HCT116 (cell line): ENCODE results near the gene EIF4E3. TPM values are rescaled to one million over a fixed set of nuclear protein-coding genes. Genes with fewer than 3 reads are reported as not detected.
A peak's percentile ranks its signal among the peaks of the same experiment; 100 is the strongest.

Experiments used
- ATAC-seq: fragments of 200-7000 bp; cut with Tn5 transposase; 2 replicates; pipeline ENCODE4 v1.9.1; 2020; ENCODE audit warnings: mild to moderate bottlenecking, moderate library complexity
- BruUV-seq: library from RNA; stranded (reverse); fragments of 400-500 nt; replicated peaks from 2 replicates; lab custom pipeline; 2021; lab: Mats Ljungman, UMichigan
- CTCF ChIA-PET: fragments of 300-600 bp; sonication (Branson Sonifier 250); formaldehyde crosslinking; loops from one replicate; lab custom pipeline; 2021; ENCODE audit warnings: antibody characterized with exemption; lab: Charles Lee
- POLR2A ChIA-PET: fragments of 300-600, 350-600 bp; sonication (Branson Sonifier 250); formaldehyde crosslinking; loops from one replicate; lab custom pipeline; 2021; ENCODE audit warnings: antibody characterized with exemption; lab: Charles Lee
- RAD21 ChIA-PET, 2 experiments: fragments of 300-600 bp; sonication (Branson Sonifier 250); formaldehyde crosslinking; loops; one replicate each; lab custom pipeline; 2023; ENCODE audit warnings: low total read pairs in 2 of 2; ENCODE audit not compliant: uncharacterized antibody in 2 of 2, unreplicated experiment in 2 of 2, low non-redundant PET in 1 of 2; lab: Charles Lee
- DNase-seq: peaks from one replicate; pipeline ENCODE4 v3.0.0-alpha.2; 2010; ENCODE audit warnings: low read depth, low spot score
- H2AFZ ChIP-seq: fragments of 200-600 bp; shearing (Covaris generic), sonication (generic); 2 replicates; pipeline ENCODE4 v1.6.1; 2017; ENCODE audit warnings: low read depth, mixed run types, mixed read lengths, antibody characterized with exemption, low read length; ENCODE audit not compliant: poor library complexity, severe bottlenecking
- H3K27ac ChIP-seq: 2 replicates; pipeline ENCODE4 v1.5.1; 2012; ENCODE audit warnings: low read depth, low read length
- H3K27me3 ChIP-seq: fragments of 200-600 bp; sonication (generic); 2 replicates; pipeline ENCODE4 v1.6.1; 2016; ENCODE audit warnings: mixed run types, low read length, mixed read lengths; ENCODE audit not compliant: insufficient read depth
- H3K36me3 ChIP-seq, 2 experiments: fragments of 200-500 bp in 1 of 2; fragments of 200-600 bp in 1 of 2; sonication (Bioruptor generic) in 1 of 2; sonication (generic) in 1 of 2; 2 replicates each; pipeline versions ENCODE4 v1.5.1 to v1.6.1; 2014 to 2016; ENCODE audit warnings: low read length in 2 of 2, inconsistent platforms in 1 of 2, mixed read lengths in 1 of 2, mixed run types in 1 of 2; ENCODE audit not compliant: insufficient read depth in 2 of 2, control insufficient read depth in 1 of 2
- H3K4me1 ChIP-seq, 2 experiments: fragments of 200-600 bp in 1 of 2; sonication (generic) in 1 of 2; 2 replicates each; pipeline versions ENCODE4 v1.5.1 to v1.6.1; 2012 to 2017; ENCODE audit warnings: low read length in 2 of 2, inconsistent platforms in 1 of 2, mild to moderate bottlenecking in 1 of 2, mixed read lengths in 1 of 2, mixed run types in 1 of 2, moderate library complexity in 1 of 2; ENCODE audit not compliant: insufficient read depth in 2 of 2, control insufficient read depth in 1 of 2
- H3K4me2 ChIP-seq: fragments of 200-600 bp; sonication (generic); 2 replicates; pipeline ENCODE4 v1.6.1; 2017; ENCODE audit warnings: mixed run types, low read length, mixed read lengths
- H3K4me3 ChIP-seq, 2 experiments: fragments of 200-600 bp in 1 of 2; sonication (generic) in 1 of 2; replicated peaks in 1 of 2; 2 replicates each; pipeline ENCODE4 v1.5.1; 2011 to 2016; ENCODE audit warnings: low read length in 2 of 2, control low read depth in 1 of 2, low read depth in 1 of 2, mild to moderate bottlenecking in 1 of 2, mixed read lengths in 1 of 2, mixed run types in 1 of 2
- H3K79me2 ChIP-seq: fragments of 200-600 bp; sonication (generic); 2 replicates; pipeline ENCODE4 v1.6.1; 2017; ENCODE audit warnings: mild to moderate bottlenecking, mixed run types, low read length, moderate library complexity, mixed read lengths; ENCODE audit not compliant: insufficient read depth
- H3K9ac ChIP-seq: fragments of 200-600 bp; sonication (generic); 2 replicates; pipeline ENCODE4 v1.6.1; 2016; ENCODE audit warnings: low read length, mixed read lengths
- H3K9me2 ChIP-seq: fragments of 200-600 bp; sonication (generic), shearing (Covaris generic); 2 replicates; pipeline ENCODE4 v1.6.1; 2017; ENCODE audit warnings: mixed run types, mild to moderate bottlenecking, moderate library complexity; ENCODE audit not compliant: insufficient read depth
- H3K9me3 ChIP-seq, 2 experiments: fragments of 200-500 bp in 1 of 2; fragments of 200-600 bp in 1 of 2; sonication (Bioruptor generic) in 1 of 2; sonication (generic) in 1 of 2; 2 replicates each; pipeline ENCODE4 v1.6.1; 2014 to 2017; ENCODE audit warnings: low read length in 2 of 2, mixed read lengths in 2 of 2, inconsistent platforms in 1 of 2, low read depth in 1 of 2, mild to moderate bottlenecking in 1 of 2, mixed run types in 1 of 2, moderate library complexity in 1 of 2; ENCODE audit not compliant: control insufficient read depth in 1 of 2, insufficient read depth in 1 of 2
- H4K20me1 ChIP-seq: fragments of 200-600 bp; sonication (generic), shearing (Covaris generic); 2 replicates; pipeline ENCODE4 v1.6.1; 2017; ENCODE audit warnings: mixed run types, mild to moderate bottlenecking, moderate library complexity; ENCODE audit not compliant: insufficient read depth
- CTCF ChIP-seq, 3 experiments: fragments of 200-600 bp in 1 of 3; sonication (generic) in 1 of 3; IDR thresholded peaks in 2 of 3; conservative IDR thresholded peaks in 1 of 3; 2 replicates each; pipeline ENCODE4 v1.5.1; 2012 to 2017; ENCODE audit warnings: low read depth in 2 of 3, low read length in 2 of 3, antibody characterized with exemption in 1 of 3, borderline replicate concordance in 1 of 3, control low read depth in 1 of 3, mild to moderate bottlenecking in 1 of 3, mixed read lengths in 1 of 3, mixed run types in 1 of 3, moderate library complexity in 1 of 3; ENCODE audit not compliant: insufficient read depth in 1 of 3
- EZH2phosphoT487 ChIP-seq: fragments of 200-600 bp; IDR thresholded peaks from 2 replicates; pipeline ENCODE4 v1.6.1; 2018; ENCODE audit warnings: antibody characterized with exemption, borderline replicate concordance
- FOSL1 ChIP-seq: IDR thresholded peaks from 2 replicates; pipeline ENCODE4 v1.6.1; 2012; ENCODE audit warnings: low read depth
- TCF7L2 ChIP-seq: IDR thresholded peaks from 2 replicates; pipeline ENCODE4 v1.7.0; 2011; ENCODE audit warnings: borderline replicate concordance, inconsistent platforms; ENCODE audit not compliant: insufficient read depth, insufficient read length; ENCODE audit errors: extremely low read depth
- intact Hi-C: fragments of 100-400 bp; cut with micrococcal nuclease; formaldehyde crosslinking; loops from 2 replicates; pipeline ENCODE4 v1.10.0; 2022
- total RNA-seq: library from RNA; stranded (reverse); gene quantifications from one replicate; pipeline ENCODE4 v1.2.1, GENCODE V29; 2021; ENCODE audit not compliant: unreplicated experiment
- TF ChIP-seq, protein P1 (sequence below): IDR thresholded peaks from 2 replicates; pipeline ENCODE4 v1.6.1; 2012; ENCODE audit warnings: low read depth
- TF ChIP-seq, protein P2 (sequence below): IDR thresholded peaks from 2 replicates; pipeline ENCODE4 v1.6.1; 2011; ENCODE audit warnings: mild to moderate bottlenecking, low read length, moderate library complexity; ENCODE audit not compliant: insufficient replicate concordance; ENCODE audit errors: extremely low read depth

EIF4E3 gene
- total RNA-seq, 1 experiment from 2014 or later = 6.0 TPM

DNA sequence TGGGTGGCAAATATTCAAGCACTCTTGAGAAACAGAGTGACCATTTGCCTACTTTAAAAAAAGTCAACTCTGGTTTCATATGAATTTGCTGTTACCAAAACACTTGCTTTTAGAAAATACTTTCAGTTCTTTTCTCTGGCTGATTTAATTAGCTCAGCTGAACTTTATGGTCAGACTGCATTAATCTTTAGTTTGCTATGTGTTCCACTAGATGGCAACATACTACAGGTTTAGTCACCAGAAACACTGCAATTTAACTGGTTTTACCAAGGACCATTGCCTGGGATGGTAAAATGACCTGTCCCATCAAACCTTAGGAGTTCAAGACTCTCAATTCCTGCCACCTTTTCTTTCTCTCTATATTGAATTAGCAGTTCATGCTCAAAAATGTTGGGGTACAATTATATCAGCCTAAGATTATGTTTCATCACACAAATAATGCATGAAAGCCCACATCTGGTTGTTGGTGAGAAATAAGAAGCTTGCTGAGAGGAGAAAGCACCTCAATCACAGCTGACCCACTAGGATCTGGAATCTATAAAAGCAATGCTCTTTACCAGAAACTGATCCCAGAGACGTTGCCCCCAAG, 14.2 kb downstream of the EIF4E3 start (continued):
- peak; percentile 47 to 70 (median 48); a peak in 5 of 6 replicates for TF ChIP-seq CTCF (IDR thresholded peaks at IDR 0.05 in 2 of 3, conservative IDR thresholded peaks at IDR 0.05 in 1 of 3; ENCODE audit: borderline replicate concordance in 1 of 3, insufficient read depth in 1 of 3, low read depth in 2 of 3, low read length in 2 of 3)
- TF ChIP-seq EZH2phosphoT487 = no peak
- TF ChIP-seq FOSL1 = no peak

- Histone ChIP-seq H3K9me2 (no peaks in the 10 kb centered on the region), H3K4me3 (no peak overlapping the region), H4K20me1 (no peaks in the 10 kb centered on the region), H2AFZ (no peak overlapping the region), H3K79me2 (no peaks in the 10 kb centered on the region), H3K36me3 (no peaks in the 10 kb centered on the region)
- ATAC-seq (no peak), DNase-seq (no peak)
- no peak for TF ChIP-seq TCF7L2
- TF ChIP-seq, protein P1, sequence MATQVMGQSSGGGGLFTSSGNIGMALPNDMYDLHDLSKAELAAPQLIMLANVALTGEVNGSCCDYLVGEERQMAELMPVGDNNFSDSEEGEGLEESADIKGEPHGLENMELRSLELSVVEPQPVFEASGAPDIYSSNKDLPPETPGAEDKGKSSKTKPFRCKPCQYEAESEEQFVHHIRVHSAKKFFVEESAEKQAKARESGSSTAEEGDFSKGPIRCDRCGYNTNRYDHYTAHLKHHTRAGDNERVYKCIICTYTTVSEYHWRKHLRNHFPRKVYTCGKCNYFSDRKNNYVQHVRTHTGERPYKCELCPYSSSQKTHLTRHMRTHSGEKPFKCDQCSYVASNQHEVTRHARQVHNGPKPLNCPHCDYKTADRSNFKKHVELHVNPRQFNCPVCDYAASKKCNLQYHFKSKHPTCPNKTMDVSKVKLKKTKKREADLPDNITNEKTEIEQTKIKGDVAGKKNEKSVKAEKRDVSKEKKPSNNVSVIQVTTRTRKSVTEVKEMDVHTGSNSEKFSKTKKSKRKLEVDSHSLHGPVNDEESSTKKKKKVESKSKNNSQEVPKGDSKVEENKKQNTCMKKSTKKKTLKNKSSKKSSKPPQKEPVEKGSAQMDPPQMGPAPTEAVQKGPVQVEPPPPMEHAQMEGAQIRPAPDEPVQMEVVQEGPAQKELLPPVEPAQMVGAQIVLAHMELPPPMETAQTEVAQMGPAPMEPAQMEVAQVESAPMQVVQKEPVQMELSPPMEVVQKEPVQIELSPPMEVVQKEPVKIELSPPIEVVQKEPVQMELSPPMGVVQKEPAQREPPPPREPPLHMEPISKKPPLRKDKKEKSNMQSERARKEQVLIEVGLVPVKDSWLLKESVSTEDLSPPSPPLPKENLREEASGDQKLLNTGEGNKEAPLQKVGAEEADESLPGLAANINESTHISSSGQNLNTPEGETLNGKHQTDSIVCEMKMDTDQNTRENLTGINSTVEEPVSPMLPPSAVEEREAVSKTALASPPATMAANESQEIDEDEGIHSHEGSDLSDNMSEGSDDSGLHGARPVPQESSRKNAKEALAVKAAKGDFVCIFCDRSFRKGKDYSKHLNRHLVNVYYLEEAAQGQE = no peak
- TF ChIP-seq, protein P2, sequence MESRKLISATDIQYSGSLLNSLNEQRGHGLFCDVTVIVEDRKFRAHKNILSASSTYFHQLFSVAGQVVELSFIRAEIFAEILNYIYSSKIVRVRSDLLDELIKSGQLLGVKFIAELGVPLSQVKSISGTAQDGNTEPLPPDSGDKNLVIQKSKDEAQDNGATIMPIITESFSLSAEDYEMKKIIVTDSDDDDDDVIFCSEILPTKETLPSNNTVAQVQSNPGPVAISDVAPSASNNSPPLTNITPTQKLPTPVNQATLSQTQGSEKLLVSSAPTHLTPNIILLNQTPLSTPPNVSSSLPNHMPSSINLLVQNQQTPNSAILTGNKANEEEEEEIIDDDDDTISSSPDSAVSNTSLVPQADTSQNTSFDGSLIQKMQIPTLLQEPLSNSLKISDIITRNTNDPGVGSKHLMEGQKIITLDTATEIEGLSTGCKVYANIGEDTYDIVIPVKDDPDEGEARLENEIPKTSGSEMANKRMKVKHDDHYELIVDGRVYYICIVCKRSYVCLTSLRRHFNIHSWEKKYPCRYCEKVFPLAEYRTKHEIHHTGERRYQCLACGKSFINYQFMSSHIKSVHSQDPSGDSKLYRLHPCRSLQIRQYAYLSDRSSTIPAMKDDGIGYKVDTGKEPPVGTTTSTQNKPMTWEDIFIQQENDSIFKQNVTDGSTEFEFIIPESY = no peak
- TF ChIP-seq, all 23 proteins: peak for 0
- RAD21 ChIA-PET = no interaction called here
- intact Hi-C loops = loop anchor here (2.0 to 10.0 kb wide), 4 partner anchors 215 to 1377 kb away; no protein-coding TSS in a partner anchor
- POLR2A ChIA-PET = no interaction called here
- H3K9me3 ChIP-seq = no peaks in the 10 kb centered on the region
- no peak overlapping the region for H3K4me2 ChIP-seq
- H3K27me3 ChIP-seq = no peaks in the 10 kb centered on the region
- no peaks in the 10 kb centered on the region for H3K4me1 ChIP-seq
- CTCF ChIA-PET = no interaction called here
- no TSS peak for BruUV-seq
- no peak overlapping the region for H3K9ac ChIP-seq
- no peak overlapping the region for H3K27ac ChIP-seq
These were observed 15.2 kb downstream of the EIF4E3 start for GRCh38 chr3:71709908-71710511.
